Upper lobe of left lung (tissue), 4 donors: ENCODE results near the gene CHRM4.

Experiments used
- CTCF ChIP-seq, 6 experiments: fragments of 450-650 bp in 4 of 6; fragments of 200-600 bp in 2 of 6; sonication (generic) in 2 of 6; IDR thresholded peaks; one replicate each; pipeline ENCODE4 v1.5.1; 2016 to 2019; ENCODE audit warnings: antibody characterized with exemption in 6 of 6
- EP300 ChIP-seq, 4 donors: sonication (generic); formaldehyde crosslinking; IDR thresholded peaks; one replicate each; pipeline ENCODE4 v1.5.1; 2017; ENCODE audit warnings: antibody characterized with exemption in 4 of 4, control low read depth in 2 of 4
- POLR2AphosphoS5 ChIP-seq, 2 donors: sonication (generic); formaldehyde crosslinking; IDR thresholded peaks; one replicate each; pipeline ENCODE4 v1.5.1; 2017; ENCODE audit warnings: antibody characterized with exemption in 2 of 2

GRCh38 chr11:46388619-46389449 lies 2.7 kb downstream of the CHRM4 start:
- TF ChIP-seq CTCF (IDR thresholded peaks at IDR 0.05): no peak
- TF ChIP-seq POLR2AphosphoS5 (IDR thresholded peaks at IDR 0.05): no peak
- no peak for TF ChIP-seq EP300 (IDR thresholded peaks at IDR 0.05)
